NT2/D1 (cell line): ENCODE measurements around the gene DEF6.

ENCODE experiments used
- SUZ12 ChIP-seq: IDR thresholded peaks from 2 replicates; pipeline ENCODE4 v1.6.1; 2011; ENCODE audit not compliant: insufficient read length, insufficient read depth; ENCODE audit errors: extremely low read depth
- YY1 ChIP-seq: IDR thresholded peaks from 2 replicates; pipeline ENCODE4 v1.6.1; 2011; ENCODE audit not compliant: insufficient read length, insufficient read depth
- ZNF274 ChIP-seq: IDR thresholded peaks from 2 replicates; pipeline ENCODE4 v1.6.1; 2011; ENCODE audit warnings: mild to moderate bottlenecking, low read depth, low read length

GRCh38 chr6:35251949-35252348, 45.7 kb upstream of the DEF6 start:
- TF ChIP-seq YY1 (no peak), SUZ12 (no peak), ZNF274 (no peak)
